DMS153 treated with DMSO at 0.1 percent for 48 hours (cell line): ENCODE data around the gene KCNN4.

ENCODE experiments used
- DNase-seq: peaks from one replicate; lab custom pipeline; 2025; ENCODE audit not compliant: unreplicated experiment; lab: John Stamatoyannopoulos, UW

Gene KCNN4

GRCh38 chr19:43749898-43750297 lies 30.9 kb downstream of the KCNN4 start:
- no peak for DNase-seq

GRCh38 chr19:43749152-43749551 lies 31.6 kb downstream of the KCNN4 start:
- DNase-seq = no peak

- no peak for DNase-seq
Measured at GRCh38 chr19:43748685-43749084, 32.1 kb downstream of the KCNN4 start.

GRCh38 chr19:43748205-43748594 lies 32.6 kb downstream of the KCNN4 start:
- DNase-seq = no peak

GRCh38 chr19:43747557-43748204 lies 33.1 kb downstream of the KCNN4 start:
- DNase-seq = no peak

GRCh38 chr19:43743059-43743458 lies 37.7 kb downstream of the KCNN4 start:
- DNase-seq = no peak

GRCh38 chr19:43741075-43741825 lies 39.5 kb downstream of the KCNN4 start:
- no peak for DNase-seq

- no peak for DNase-seq
Measured at GRCh38 chr19:43739439-43740235, 41.1 kb downstream of the KCNN4 start.

- DNase-seq = no peak
Measured at GRCh38 chr19:43738780-43739211, 42.0 kb downstream of the KCNN4 start.

- DNase-seq = no peak
Measured at GRCh38 chr19:43735957-43736356, 44.8 kb downstream of the KCNN4 start.

- DNase-seq = no peak
Measured at GRCh38 chr19:43735013-43735412, 45.8 kb downstream of the KCNN4 start.

GRCh38 chr19:43731846-43732245 lies 48.9 kb downstream of the KCNN4 start:
- no peak for DNase-seq

- no peak for DNase-seq
Measured at GRCh38 chr19:43731346-43731745, 49.4 kb downstream of the KCNN4 start.

GRCh38 chr19:43729919-43730318 lies 50.9 kb downstream of the KCNN4 start:
- no peak for DNase-seq

GRCh38 chr19:43727593-43727853 lies 53.2 kb downstream of the KCNN4 start:
- no peak for DNase-seq

- DNase-seq = no peak
Measured at GRCh38 chr19:43726736-43727592, 53.8 kb downstream of the KCNN4 start.

- no peak for DNase-seq
Measured at GRCh38 chr19:43725468-43725867, 55.3 kb downstream of the KCNN4 start.

GRCh38 chr19:43724896-43725295 lies 55.9 kb downstream of the KCNN4 start:
- DNase-seq = no peak

- no peak for DNase-seq
Measured at GRCh38 chr19:43723588-43723987, 57.2 kb downstream of the KCNN4 start.

GRCh38 chr19:43721469-43722048 lies 59.2 kb downstream of the KCNN4 start:
- no peak for DNase-seq

- DNase-seq = no peak
Measured at GRCh38 chr19:43720936-43721335, 59.8 kb downstream of the KCNN4 start.
